Suprapubic skin (tissue), 4 donors: ENCODE measurements around the gene TST. TPM values are rescaled to one million over a fixed set of nuclear protein-coding genes. Genes with fewer than 3 reads are reported as not detected.
"Not testable (repeated sequence)": the region's sequence is repeated elsewhere in the genome, so short reads cannot be mapped to it uniquely, and the experiment has no call there.

ENCODE experiments used
- DNase-seq, 2 donors: peaks; one replicate each; pipeline ENCODE4 v3.0.0-alpha.2; 2019; ENCODE audit warnings: low spot score in 2 of 2
- H3K27ac ChIP-seq: fragments of 200-600 bp; sonication (generic); one replicate; pipeline ENCODE4 v1.5.1; 2019
- H3K27me3 ChIP-seq: fragments of 200-600 bp; sonication (generic); one replicate; pipeline ENCODE4 v1.5.1; 2019
- H3K36me3 ChIP-seq: fragments of 200-600 bp; sonication (generic); one replicate; pipeline ENCODE4 v1.5.1; 2019
- H3K4me1 ChIP-seq: fragments of 200-600 bp; sonication (generic); one replicate; pipeline ENCODE4 v1.5.1; 2019
- H3K4me3 ChIP-seq: fragments of 200-600 bp; sonication (generic); one replicate; pipeline ENCODE4 v1.5.1; 2019; ENCODE audit warnings: mild to moderate bottlenecking
- H3K9me3 ChIP-seq: fragments of 200-600 bp; sonication (generic); one replicate; pipeline ENCODE4 v1.5.1; 2019
- EP300 ChIP-seq: sonication (generic); formaldehyde crosslinking; IDR thresholded peaks from one replicate; pipeline ENCODE4 v1.6.1; 2017; ENCODE audit warnings: antibody characterized with exemption
- POLR2A ChIP-seq, 2 donors: fragments of 450-650 bp; IDR thresholded peaks; one replicate each; pipeline ENCODE4 v1.6.1; 2017; ENCODE audit warnings: antibody characterized with exemption in 2 of 2, mild to moderate bottlenecking in 2 of 2, moderate library complexity in 2 of 2
- POLR2AphosphoS5 ChIP-seq, 3 donors: sonication (generic); formaldehyde crosslinking; IDR thresholded peaks; one replicate each; pipeline ENCODE4 v1.6.1; 2017; ENCODE audit warnings: antibody characterized with exemption in 3 of 3
- WGBS: methylation state at CpG from one replicate; pipeline ENCODE4 v1.1.5; 2018; 5-methylcytosine and 5-hydroxymethylcytosine counted together
- total RNA-seq, 4 donors: library from RNA; depleted of rRNA; stranded (reverse); fragments of >200 nt; gene quantifications; one replicate each; pipeline ENCODE4 v1.1.0, GENCODE V29; 2016
- TF ChIP-seq, protein P1 (sequence below), 2 donors: fragments of 200-600 bp in 1 of 2; fragments of 450-650 bp in 1 of 2; sonication (generic) in 1 of 2; IDR thresholded peaks; one replicate each; pipeline ENCODE4 v1.5.1; 2016 to 2019; ENCODE audit warnings: antibody characterized with exemption in 2 of 2, mild to moderate bottlenecking in 1 of 2, moderate library complexity in 1 of 2

The TST gene
- total RNA-seq, 4 donors from 2014 or later = 23.2 to 56.3 (median 52.4) TPM

GRCh38 chr22:36998620-36999351, 20.5 kb downstream of the TST start:
- TF ChIP-seq EP300 = no peak
- no peak for TF ChIP-seq POLR2A (IDR thresholded peaks at IDR 0.05)
- TF ChIP-seq, protein P1, sequence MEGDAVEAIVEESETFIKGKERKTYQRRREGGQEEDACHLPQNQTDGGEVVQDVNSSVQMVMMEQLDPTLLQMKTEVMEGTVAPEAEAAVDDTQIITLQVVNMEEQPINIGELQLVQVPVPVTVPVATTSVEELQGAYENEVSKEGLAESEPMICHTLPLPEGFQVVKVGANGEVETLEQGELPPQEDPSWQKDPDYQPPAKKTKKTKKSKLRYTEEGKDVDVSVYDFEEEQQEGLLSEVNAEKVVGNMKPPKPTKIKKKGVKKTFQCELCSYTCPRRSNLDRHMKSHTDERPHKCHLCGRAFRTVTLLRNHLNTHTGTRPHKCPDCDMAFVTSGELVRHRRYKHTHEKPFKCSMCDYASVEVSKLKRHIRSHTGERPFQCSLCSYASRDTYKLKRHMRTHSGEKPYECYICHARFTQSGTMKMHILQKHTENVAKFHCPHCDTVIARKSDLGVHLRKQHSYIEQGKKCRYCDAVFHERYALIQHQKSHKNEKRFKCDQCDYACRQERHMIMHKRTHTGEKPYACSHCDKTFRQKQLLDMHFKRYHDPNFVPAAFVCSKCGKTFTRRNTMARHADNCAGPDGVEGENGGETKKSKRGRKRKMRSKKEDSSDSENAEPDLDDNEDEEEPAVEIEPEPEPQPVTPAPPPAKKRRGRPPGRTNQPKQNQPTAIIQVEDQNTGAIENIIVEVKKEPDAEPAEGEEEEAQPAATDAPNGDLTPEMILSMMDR (IDR thresholded peaks at IDR 0.05) = no peak
- no peak for TF ChIP-seq POLR2AphosphoS5 (IDR thresholded peaks at IDR 0.05)
- peaks cover 12% of the 10 kb centered on the region for H3K4me1 ChIP-seq
- H3K4me3 ChIP-seq = no peak overlapping the region
- H3K27ac ChIP-seq = no peak overlapping the region
- H3K9me3 ChIP-seq = no peaks in the 10 kb centered on the region
- WGBS = 77% methylated on average over 9 of the region's 9 CpGs
- H3K27me3 ChIP-seq = no peaks in the 10 kb centered on the region
- no peak for DNase-seq
- no peaks in the 10 kb centered on the region for H3K36me3 ChIP-seq

GRCh38 chr22:36997746-36998145, 21.5 kb downstream of the TST start:
- no peak for DNase-seq
- H3K27me3 ChIP-seq = no peaks in the 10 kb centered on the region
- H3K27ac ChIP-seq = no peak overlapping the region
- peaks cover 10% of the 10 kb centered on the region for H3K4me1 ChIP-seq
- 79% methylated on average over 2 of the region's 2 CpGs for WGBS
- H3K36me3 ChIP-seq = no peaks in the 10 kb centered on the region
- no peak overlapping the region for H3K4me3 ChIP-seq
- TF ChIP-seq POLR2AphosphoS5 (IDR thresholded peaks at IDR 0.05) = no peak
- TF ChIP-seq, protein P1 (IDR thresholded peaks at IDR 0.05) = no peak
- no peak for TF ChIP-seq EP300
- TF ChIP-seq POLR2A (IDR thresholded peaks at IDR 0.05) = no peak
- no peaks in the 10 kb centered on the region for H3K9me3 ChIP-seq

- DNase-seq = peak in 1 of 2 donors; percentile 32
- TF ChIP-seq EP300 (no peak), POLR2AphosphoS5 (IDR thresholded peaks at IDR 0.05) (no peak), POLR2A (IDR thresholded peaks at IDR 0.05) (no peak)
- TF ChIP-seq, protein P1 (IDR thresholded peaks at IDR 0.05) = no peak
- Histone ChIP-seq H3K27me3 (peaks cover 35% of the 10 kb centered on the region), H3K4me1 (no peaks in the 10 kb centered on the region), H3K4me3 (no peak overlapping the region), H3K9me3 (peaks cover under 1% of the 10 kb centered on the region), H3K36me3 (no peaks in the 10 kb centered on the region), H3K27ac (no peak overlapping the region)
- 48% methylated on average over 6 of the region's 6 CpGs for WGBS
Observed at GRCh38 chr22:36991206-36991605, 28.0 kb downstream of the TST start.

DNA sequence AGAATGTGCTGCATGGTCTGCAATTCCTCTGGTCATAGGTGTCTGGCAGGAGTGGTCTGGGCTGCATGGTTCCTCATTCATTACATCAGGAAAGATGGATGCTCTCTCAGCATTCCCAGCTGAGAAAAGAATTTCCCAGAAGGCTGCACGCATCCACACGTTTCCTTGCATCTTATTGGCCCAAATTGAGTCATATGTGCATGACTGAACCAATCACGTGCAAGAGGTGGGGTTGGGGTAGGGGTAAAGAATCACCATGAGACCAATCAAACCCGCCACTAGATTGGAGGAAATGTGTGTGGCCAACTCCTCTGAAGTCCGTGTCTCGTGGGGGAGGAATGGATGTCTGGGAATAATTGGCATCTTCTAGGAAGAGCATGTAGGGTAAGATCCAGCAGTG, 28.8 kb downstream of the TST start:
- H3K27me3 ChIP-seq = peaks cover 35% of the 10 kb centered on the region
- 71% methylated on average over 6 of the region's 6 CpGs for WGBS

DNA sequence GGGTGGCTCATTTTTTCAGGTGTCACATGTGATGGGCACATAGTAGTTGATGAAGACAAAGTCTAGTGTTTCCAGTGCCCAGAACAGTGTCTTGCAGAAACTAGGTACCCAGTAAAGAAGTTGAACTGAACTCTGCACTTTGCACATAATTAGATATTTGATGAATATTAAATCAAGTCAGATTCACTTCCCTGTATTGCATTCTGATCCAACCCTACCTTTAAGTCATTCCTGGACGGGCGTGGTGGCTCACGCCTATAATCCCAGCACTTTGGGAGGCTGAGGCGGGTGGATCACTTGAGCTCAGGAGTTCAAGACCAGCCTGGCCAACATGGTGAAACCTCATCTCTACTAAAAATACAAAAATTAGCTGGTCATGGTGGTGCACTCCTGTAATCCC, 30.2 kb downstream of the TST start:
- not testable (repeated sequence) for H3K4me1 ChIP-seq, DNase-seq, H3K27ac ChIP-seq, H3K9me3 ChIP-seq, H3K4me3 ChIP-seq, H3K36me3 ChIP-seq
- peaks cover 36% of the 10 kb centered on the region for H3K27me3 ChIP-seq
- 89% methylated on average over 4 of the region's 4 CpGs for WGBS

More for the DNA sequence above, 28.8 kb downstream of the TST start:
- Histone ChIP-seq H3K4me3 (no peak overlapping the region), H3K9me3 (peaks cover 6% of the 10 kb centered on the region), H3K4me1 (no peaks in the 10 kb centered on the region), H3K27ac (no peak overlapping the region), H3K36me3 (no peaks in the 10 kb centered on the region)
- no peak for TF ChIP-seq EP300
- TF ChIP-seq, protein P1 (IDR thresholded peaks at IDR 0.05) = no peak
- no peak for TF ChIP-seq POLR2AphosphoS5 (IDR thresholded peaks at IDR 0.05)
- no peak for TF ChIP-seq POLR2A (IDR thresholded peaks at IDR 0.05)
- no peak for DNase-seq
